ENCODE results near the gene NKPD1. TPM values are rescaled to one million over a fixed set of nuclear protein-coding genes. Genes with fewer than 3 reads are reported as not detected.
A peak's percentile ranks its signal among the peaks of the same experiment; 100 is the strongest.

The NKPD1 gene
- total and polyA plus RNA-seq, 10 of the 15 experiments (the other 5 are each of a cell fraction or from before 2014, with no cell fraction given): 0.05 to 0.18 (median 0.06) TPM; not detected in 7

DNA sequence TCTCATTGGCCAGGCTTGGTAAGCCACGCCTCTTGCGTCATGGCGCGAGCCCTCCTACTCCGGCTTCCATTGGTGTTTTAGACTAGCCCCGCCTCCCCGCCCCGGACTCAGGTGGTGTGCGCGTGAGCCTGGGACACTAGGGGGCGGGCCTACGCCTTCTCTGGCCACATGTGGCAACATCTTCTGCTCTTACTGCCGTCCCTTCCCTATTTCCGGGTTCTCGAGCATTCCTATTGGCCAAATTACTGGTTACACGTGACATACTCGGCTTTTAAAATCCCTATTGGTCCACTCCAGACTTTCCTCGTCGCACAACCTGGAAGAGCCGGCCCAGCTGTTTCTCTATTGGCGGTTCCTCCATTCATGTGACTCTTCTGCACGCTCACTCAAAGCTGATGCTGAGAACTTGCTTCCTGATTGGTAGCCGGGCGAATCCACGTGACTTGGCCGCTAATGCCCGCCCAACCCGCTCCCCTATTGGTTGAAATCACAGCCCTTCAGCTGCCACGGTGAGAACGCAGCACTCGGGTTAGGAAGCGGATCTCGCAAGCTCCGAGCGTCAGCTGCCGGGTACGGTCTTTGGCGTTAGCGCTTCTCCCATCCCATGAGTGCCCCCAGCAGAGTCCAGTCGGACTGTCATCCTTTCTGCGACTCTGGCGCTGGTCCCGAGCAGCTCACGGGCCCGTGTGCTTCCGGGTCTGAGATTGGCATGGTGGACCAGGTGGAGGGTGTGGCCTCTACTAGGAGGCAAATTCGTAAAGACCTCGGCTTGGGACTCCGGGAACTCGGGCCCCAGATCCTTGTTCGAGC is 17.7 kb upstream of the NKPD1 start, which contains the start of gene BLOC1S3 (continued):
- TF ChIP-seq, protein P1, sequence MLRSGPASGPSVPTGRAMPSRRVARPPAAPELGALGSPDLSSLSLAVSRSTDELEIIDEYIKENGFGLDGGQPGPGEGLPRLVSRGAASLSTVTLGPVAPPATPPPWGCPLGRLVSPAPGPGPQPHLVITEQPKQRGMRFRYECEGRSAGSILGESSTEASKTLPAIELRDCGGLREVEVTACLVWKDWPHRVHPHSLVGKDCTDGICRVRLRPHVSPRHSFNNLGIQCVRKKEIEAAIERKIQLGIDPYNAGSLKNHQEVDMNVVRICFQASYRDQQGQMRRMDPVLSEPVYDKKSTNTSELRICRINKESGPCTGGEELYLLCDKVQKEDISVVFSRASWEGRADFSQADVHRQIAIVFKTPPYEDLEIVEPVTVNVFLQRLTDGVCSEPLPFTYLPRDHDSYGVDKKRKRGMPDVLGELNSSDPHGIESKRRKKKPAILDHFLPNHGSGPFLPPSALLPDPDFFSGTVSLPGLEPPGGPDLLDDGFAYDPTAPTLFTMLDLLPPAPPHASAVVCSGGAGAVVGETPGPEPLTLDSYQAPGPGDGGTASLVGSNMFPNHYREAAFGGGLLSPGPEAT (IDR thresholded peaks at IDR 0.05; ENCODE audit: low read depth): peak; percentile 48; the same call in 1 of the 2 replicates
- 0 out of 2 replicates have a peak, but pooled peaks have one; percentile 20 for TF ChIP-seq PAX5 (IDR thresholded peaks at IDR 0.05; ENCODE audit: borderline replicate concordance, low read depth, low read length)
- no peak for TF ChIP-seq ZNF207 (IDR thresholded peaks at IDR 0.05; ENCODE audit: borderline replicate concordance)
- no peak for TF ChIP-seq KAT2A (conservative IDR thresholded peaks at IDR 0.05; ENCODE audit: control insufficient read depth, low read depth, low read length)
- peak; percentile 95; the same call in 1 of the 2 replicates for TF ChIP-seq SIN3A (IDR thresholded peaks at IDR 0.05; ENCODE audit: low read depth, low read length)
- peak; percentile 71; the same call in 1 of the 2 replicates for TF ChIP-seq YY1 (IDR thresholded peaks at IDR 0.05; ENCODE audit: low read depth, low read length)
- TF ChIP-seq TCF3 (IDR thresholded peaks at IDR 0.05; ENCODE audit: borderline replicate concordance, insufficient read depth, low read depth, low read length): no peak
- no peak for TF ChIP-seq LARP7 (IDR thresholded peaks at IDR 0.05)
- no peak for TF ChIP-seq YBX1 (IDR thresholded peaks at IDR 0.05)
- TF ChIP-seq, protein P2, sequence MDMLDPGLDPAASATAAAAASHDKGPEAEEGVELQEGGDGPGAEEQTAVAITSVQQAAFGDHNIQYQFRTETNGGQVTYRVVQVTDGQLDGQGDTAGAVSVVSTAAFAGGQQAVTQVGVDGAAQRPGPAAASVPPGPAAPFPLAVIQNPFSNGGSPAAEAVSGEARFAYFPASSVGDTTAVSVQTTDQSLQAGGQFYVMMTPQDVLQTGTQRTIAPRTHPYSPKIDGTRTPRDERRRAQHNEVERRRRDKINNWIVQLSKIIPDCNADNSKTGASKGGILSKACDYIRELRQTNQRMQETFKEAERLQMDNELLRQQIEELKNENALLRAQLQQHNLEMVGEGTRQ (IDR thresholded peaks at IDR 0.05; ENCODE audit: borderline replicate concordance, low read depth, low read length): peak; percentile 80
- TF ChIP-seq, protein P3, sequence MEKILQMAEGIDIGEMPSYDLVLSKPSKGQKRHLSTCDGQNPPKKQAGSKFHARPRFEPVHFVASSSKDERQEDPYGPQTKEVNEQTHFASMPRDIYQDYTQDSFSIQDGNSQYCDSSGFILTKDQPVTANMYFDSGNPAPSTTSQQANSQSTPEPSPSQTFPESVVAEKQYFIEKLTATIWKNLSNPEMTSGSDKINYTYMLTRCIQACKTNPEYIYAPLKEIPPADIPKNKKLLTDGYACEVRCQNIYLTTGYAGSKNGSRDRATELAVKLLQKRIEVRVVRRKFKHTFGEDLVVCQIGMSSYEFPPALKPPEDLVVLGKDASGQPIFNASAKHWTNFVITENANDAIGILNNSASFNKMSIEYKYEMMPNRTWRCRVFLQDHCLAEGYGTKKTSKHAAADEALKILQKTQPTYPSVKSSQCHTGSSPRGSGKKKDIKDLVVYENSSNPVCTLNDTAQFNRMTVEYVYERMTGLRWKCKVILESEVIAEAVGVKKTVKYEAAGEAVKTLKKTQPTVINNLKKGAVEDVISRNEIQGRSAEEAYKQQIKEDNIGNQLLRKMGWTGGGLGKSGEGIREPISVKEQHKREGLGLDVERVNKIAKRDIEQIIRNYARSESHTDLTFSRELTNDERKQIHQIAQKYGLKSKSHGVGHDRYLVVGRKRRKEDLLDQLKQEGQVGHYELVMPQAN (conservative IDR thresholded peaks at IDR 0.05): peak; percentile 99
